ENCODE measurements around the gene SV2B.

Gene SV2B

DNA sequence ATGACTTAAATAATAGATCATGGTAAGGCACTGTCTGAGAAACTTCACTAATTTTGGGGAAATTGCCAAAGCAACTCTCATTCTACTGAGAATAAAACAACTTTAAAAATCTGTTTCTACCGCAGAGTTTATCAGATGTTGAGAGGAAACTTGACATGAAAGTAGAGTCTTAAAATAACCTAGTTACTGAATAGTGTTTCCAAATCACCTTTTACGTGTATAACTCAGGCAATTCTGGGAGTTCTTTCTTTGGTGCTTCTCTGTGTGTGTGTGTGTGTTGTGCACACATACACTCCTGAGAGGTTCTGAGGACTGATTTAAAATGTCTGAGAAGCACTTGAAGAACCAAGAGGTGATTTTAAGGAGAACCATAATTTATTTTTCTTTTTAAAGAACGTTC is 236.6 kb downstream of the SV2B start:
- no peak for TF ChIP-seq REST (IDR thresholded peaks at IDR 0.05; ENCODE audit: insufficient read depth in 1 of 2, low read depth in 2 of 2, low read length in 2 of 2)

GRCh38 chr15:91338766-91339165 is 238.7 kb downstream of the SV2B start:
- no peak for TF ChIP-seq FOXP2 (optimal IDR thresholded peaks at IDR 0.05; ENCODE audit: borderline replicate concordance, extremely low read depth, extremely low read length, insufficient read depth)
- TF ChIP-seq REST (IDR thresholded peaks at IDR 0.05; ENCODE audit: insufficient read depth in 1 of 2, low read depth in 2 of 2, low read length in 2 of 2): peak; percentile 75 to 92
- no peak for TF ChIP-seq SIN3A (IDR thresholded peaks at IDR 0.05; ENCODE audit: borderline replicate concordance, insufficient read depth, low read length)
- TF ChIP-seq TAF1 (IDR thresholded peaks at IDR 0.05; ENCODE audit: borderline replicate concordance, insufficient read depth, low read length): no peak

GRCh38 chr15:91342097-91342496 is 242.0 kb downstream of the SV2B start:
- TF ChIP-seq POLR2AphosphoS5 (IDR thresholded peaks at IDR 0.05; ENCODE audit: low read depth, low read length) (no peak), SIN3A (IDR thresholded peaks at IDR 0.05; ENCODE audit: borderline replicate concordance, insufficient read depth, low read length) (no peak), FOXP2 (optimal IDR thresholded peaks at IDR 0.05; ENCODE audit: borderline replicate concordance, extremely low read depth, extremely low read length, insufficient read depth) (no peak), REST (IDR thresholded peaks at IDR 0.05; ENCODE audit: insufficient read depth in 1 of 2, low read depth in 2 of 2, low read length in 2 of 2) (no peak), TAF1 (IDR thresholded peaks at IDR 0.05; ENCODE audit: borderline replicate concordance, insufficient read depth, low read length) (no peak)

DNA sequence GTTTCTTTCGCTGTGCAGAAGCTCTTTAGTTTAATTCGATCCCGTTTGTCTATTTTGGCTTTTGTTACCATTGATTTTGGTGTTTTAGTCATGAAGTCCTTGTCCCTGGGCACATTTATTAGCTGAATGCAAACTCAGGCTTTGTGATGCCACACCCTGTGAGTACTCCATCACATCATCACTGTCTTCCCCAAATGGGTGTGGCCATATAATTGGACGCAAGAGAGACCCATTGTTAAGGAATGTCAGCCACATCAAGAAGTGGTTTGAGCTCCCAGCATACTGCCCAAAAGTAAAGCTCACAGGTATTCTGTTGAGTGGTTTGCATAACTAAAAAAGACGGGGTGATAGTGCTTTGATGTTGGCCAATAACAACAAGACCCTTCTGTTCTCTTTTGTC is 245.7 kb downstream of the SV2B start:
- no peak for TF ChIP-seq POLR2AphosphoS5 (IDR thresholded peaks at IDR 0.05; ENCODE audit: low read depth, low read length)
- no peak for TF ChIP-seq FOXP2 (optimal IDR thresholded peaks at IDR 0.05; ENCODE audit: borderline replicate concordance, extremely low read depth, extremely low read length, insufficient read depth)
- no peak for TF ChIP-seq REST (IDR thresholded peaks at IDR 0.05; ENCODE audit: insufficient read depth in 1 of 2, low read depth in 2 of 2, low read length in 2 of 2)
- no peak for TF ChIP-seq TAF1 (IDR thresholded peaks at IDR 0.05; ENCODE audit: borderline replicate concordance, insufficient read depth, low read length)

- TF ChIP-seq REST (IDR thresholded peaks at IDR 0.05; ENCODE audit: insufficient read depth in 1 of 2, low read depth in 2 of 2, low read length in 2 of 2) (no peak), POLR2AphosphoS5 (IDR thresholded peaks at IDR 0.05; ENCODE audit: low read depth, low read length) (no peak), FOXP2 (optimal IDR thresholded peaks at IDR 0.05; ENCODE audit: borderline replicate concordance, extremely low read depth, extremely low read length, insufficient read depth) (no peak), SIN3A (IDR thresholded peaks at IDR 0.05; ENCODE audit: borderline replicate concordance, insufficient read depth, low read length) (no peak), TAF1 (IDR thresholded peaks at IDR 0.05; ENCODE audit: borderline replicate concordance, insufficient read depth, low read length) (no peak)
Observed at GRCh38 chr15:91346259-91346658, 246.2 kb downstream of the SV2B start.

Measured in PFSK-1 (cell line).